ENCODE measurements around the gene RDH13. TPM values are rescaled to one million over a fixed set of nuclear protein-coding genes. Genes with fewer than 3 reads are reported as not detected.

Gene RDH13
- total and polyA plus RNA-seq, 2 of the 8 experiments (the other 6 are each of a cell fraction or from before 2014, with no cell fraction given): 15.9 to 31.5 TPM

GRCh38 chr19:55082020-55082851, 19.3 kb upstream of the RDH13 start (continued):
- TF ChIP-seq CHD7 (IDR thresholded peaks at IDR 0.05; ENCODE audit: insufficient replicate concordance, low read length) (no peak), CREB1 (IDR thresholded peaks at IDR 0.05) (peak; percentile 71), TEAD4 (IDR thresholded peaks at IDR 0.05; ENCODE audit: low read depth, low read length) (no peak), YY1 (IDR thresholded peaks at IDR 0.05; ENCODE audit: low read depth, low read length) (no peak), SAP30 (IDR thresholded peaks at IDR 0.05; ENCODE audit: insufficient read depth, insufficient replicate concordance, low read length) (no peak), SP2 (IDR thresholded peaks at IDR 0.05; ENCODE audit: low read length) (no peak), NANOG (IDR thresholded peaks at IDR 0.05; ENCODE audit: insufficient read depth, low read depth, low read length, poor library complexity, severe bottlenecking) (no peak), POLR2A (IDR thresholded peaks at IDR 0.05; ENCODE audit: control extremely low read depth in 1 of 2, low read depth in 2 of 2, low read length in 2 of 2) (0 out of 3 replicates have a peak, but pooled peaks of 1 of the 2 experiments have one; percentile 28), BCL11A (IDR thresholded peaks at IDR 0.05; ENCODE audit: low read depth in 2 of 2, low read length in 2 of 2) (no peak), POLR2AphosphoS5 (IDR thresholded peaks at IDR 0.05; ENCODE audit: low read depth, low read length) (0 out of 2 replicates have a peak, but pooled peaks have one; percentile 32), TBP (IDR thresholded peaks at IDR 0.05; ENCODE audit: low read depth, low read length) (peak; percentile 12; the same call in 1 of the 2 replicates)
